HL-60 (cell line): ENCODE results near the gene PIMREG.

ENCODE experiments used
- DNase-seq, 2 experiments: peaks; one replicate each; pipeline ENCODE4 v3.0.0-alpha.2; 2010 to 2020; ENCODE audit warnings: low read depth in 1 of 2, low spot score in 1 of 2
- H3K27ac ChIP-seq: fragments of 250-450 bp; sonication (Bioruptor Pico); replicated peaks from 2 replicates; pipeline ENCODE4 v1.5.1; 2020; ENCODE audit warnings: mild to moderate bottlenecking, moderate library complexity
- H3K27me3 ChIP-seq: fragments of 250-450 bp; sonication (Bioruptor Pico); 2 replicates; pipeline ENCODE4 v1.5.1; 2021; ENCODE audit warnings: mild to moderate bottlenecking, moderate library complexity; ENCODE audit not compliant: insufficient read depth, poor library complexity, severe bottlenecking
- H3K4me3 ChIP-seq: replicated peaks from 2 replicates; pipeline ENCODE4 v1.5.1; 2011; ENCODE audit warnings: mild to moderate bottlenecking, control low read depth, low read length; ENCODE audit not compliant: insufficient read depth
- GABPA ChIP-seq: IDR thresholded peaks from 2 replicates; pipeline ENCODE4 v1.6.1; 2012; ENCODE audit warnings: low read depth
- POLR2AphosphoS5 ChIP-seq: IDR thresholded peaks from 2 replicates; pipeline ENCODE4 v1.6.1; 2012; ENCODE audit warnings: low read depth
- SPI1 ChIP-seq: IDR thresholded peaks from 2 replicates; pipeline ENCODE4 v1.6.1; 2012; ENCODE audit warnings: low read depth, mild to moderate bottlenecking, borderline replicate concordance
- TF ChIP-seq, protein P1 (sequence below): IDR thresholded peaks from one replicate; pipeline ENCODE4 v1.5.1; 2011; ENCODE audit warnings: low read length, control low read depth, inconsistent platforms; ENCODE audit not compliant: insufficient read depth
- TF ChIP-seq, protein P2 (sequence below): IDR thresholded peaks from 2 replicates; pipeline ENCODE4 v1.6.1; 2012; ENCODE audit warnings: low read depth; ENCODE audit not compliant: insufficient replicate concordance

The PIMREG gene

DNA sequence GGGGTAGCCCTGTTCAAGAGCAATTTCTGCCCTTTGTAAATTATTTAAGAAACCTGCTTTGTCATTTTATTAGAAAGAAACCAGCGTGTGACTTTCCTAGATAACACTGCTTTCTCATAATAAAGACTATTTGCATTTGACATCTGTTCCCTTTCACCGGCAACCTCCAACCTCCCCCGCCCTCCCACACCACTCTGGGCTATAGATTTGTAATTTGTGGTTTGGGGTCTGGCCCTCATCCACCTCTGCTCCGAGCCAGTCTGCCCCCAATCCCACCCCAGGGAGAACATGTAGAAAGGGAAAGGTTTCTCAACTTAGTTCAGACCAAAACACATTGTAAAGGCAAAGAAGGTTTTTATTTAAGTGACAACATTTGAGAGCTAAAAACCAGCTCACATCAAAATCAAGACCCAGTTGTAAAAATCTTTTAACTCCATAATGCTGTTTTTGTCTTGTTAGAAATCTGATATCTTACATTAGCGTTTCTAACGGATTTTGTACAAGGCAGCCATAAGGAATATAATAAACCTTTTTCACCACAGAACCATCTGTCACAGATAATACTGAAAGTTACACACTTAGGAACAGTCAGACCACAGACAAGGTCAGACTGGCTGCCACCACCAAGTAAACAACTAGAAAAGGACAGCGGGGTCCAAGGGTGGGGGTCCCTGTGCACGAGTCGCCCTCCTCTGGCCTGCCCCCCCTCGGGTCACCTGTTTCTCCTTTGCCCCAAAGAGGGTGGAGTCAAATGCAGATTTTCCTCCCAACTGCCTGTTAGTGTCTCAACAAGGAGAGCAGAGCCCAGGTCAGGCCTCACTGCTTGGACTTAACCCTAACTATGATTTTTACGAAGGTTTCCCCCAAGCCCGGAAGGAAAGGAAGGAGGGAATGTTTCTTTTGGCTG is 6.9 kb downstream of the PIMREG start:
- no peak for DNase-seq
- Histone ChIP-seq H3K4me3 (no peak overlapping the region), H3K27ac (no peak overlapping the region), H3K27me3 (no peaks in the 10 kb centered on the region)
- TF ChIP-seq, protein P1, sequence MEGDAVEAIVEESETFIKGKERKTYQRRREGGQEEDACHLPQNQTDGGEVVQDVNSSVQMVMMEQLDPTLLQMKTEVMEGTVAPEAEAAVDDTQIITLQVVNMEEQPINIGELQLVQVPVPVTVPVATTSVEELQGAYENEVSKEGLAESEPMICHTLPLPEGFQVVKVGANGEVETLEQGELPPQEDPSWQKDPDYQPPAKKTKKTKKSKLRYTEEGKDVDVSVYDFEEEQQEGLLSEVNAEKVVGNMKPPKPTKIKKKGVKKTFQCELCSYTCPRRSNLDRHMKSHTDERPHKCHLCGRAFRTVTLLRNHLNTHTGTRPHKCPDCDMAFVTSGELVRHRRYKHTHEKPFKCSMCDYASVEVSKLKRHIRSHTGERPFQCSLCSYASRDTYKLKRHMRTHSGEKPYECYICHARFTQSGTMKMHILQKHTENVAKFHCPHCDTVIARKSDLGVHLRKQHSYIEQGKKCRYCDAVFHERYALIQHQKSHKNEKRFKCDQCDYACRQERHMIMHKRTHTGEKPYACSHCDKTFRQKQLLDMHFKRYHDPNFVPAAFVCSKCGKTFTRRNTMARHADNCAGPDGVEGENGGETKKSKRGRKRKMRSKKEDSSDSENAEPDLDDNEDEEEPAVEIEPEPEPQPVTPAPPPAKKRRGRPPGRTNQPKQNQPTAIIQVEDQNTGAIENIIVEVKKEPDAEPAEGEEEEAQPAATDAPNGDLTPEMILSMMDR, result no peak
- TF ChIP-seq GABPA, result no peak
- no peak for TF ChIP-seq SPI1
- TF ChIP-seq, protein P2, sequence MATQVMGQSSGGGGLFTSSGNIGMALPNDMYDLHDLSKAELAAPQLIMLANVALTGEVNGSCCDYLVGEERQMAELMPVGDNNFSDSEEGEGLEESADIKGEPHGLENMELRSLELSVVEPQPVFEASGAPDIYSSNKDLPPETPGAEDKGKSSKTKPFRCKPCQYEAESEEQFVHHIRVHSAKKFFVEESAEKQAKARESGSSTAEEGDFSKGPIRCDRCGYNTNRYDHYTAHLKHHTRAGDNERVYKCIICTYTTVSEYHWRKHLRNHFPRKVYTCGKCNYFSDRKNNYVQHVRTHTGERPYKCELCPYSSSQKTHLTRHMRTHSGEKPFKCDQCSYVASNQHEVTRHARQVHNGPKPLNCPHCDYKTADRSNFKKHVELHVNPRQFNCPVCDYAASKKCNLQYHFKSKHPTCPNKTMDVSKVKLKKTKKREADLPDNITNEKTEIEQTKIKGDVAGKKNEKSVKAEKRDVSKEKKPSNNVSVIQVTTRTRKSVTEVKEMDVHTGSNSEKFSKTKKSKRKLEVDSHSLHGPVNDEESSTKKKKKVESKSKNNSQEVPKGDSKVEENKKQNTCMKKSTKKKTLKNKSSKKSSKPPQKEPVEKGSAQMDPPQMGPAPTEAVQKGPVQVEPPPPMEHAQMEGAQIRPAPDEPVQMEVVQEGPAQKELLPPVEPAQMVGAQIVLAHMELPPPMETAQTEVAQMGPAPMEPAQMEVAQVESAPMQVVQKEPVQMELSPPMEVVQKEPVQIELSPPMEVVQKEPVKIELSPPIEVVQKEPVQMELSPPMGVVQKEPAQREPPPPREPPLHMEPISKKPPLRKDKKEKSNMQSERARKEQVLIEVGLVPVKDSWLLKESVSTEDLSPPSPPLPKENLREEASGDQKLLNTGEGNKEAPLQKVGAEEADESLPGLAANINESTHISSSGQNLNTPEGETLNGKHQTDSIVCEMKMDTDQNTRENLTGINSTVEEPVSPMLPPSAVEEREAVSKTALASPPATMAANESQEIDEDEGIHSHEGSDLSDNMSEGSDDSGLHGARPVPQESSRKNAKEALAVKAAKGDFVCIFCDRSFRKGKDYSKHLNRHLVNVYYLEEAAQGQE, result no peak
- no peak for TF ChIP-seq POLR2AphosphoS5

DNA sequence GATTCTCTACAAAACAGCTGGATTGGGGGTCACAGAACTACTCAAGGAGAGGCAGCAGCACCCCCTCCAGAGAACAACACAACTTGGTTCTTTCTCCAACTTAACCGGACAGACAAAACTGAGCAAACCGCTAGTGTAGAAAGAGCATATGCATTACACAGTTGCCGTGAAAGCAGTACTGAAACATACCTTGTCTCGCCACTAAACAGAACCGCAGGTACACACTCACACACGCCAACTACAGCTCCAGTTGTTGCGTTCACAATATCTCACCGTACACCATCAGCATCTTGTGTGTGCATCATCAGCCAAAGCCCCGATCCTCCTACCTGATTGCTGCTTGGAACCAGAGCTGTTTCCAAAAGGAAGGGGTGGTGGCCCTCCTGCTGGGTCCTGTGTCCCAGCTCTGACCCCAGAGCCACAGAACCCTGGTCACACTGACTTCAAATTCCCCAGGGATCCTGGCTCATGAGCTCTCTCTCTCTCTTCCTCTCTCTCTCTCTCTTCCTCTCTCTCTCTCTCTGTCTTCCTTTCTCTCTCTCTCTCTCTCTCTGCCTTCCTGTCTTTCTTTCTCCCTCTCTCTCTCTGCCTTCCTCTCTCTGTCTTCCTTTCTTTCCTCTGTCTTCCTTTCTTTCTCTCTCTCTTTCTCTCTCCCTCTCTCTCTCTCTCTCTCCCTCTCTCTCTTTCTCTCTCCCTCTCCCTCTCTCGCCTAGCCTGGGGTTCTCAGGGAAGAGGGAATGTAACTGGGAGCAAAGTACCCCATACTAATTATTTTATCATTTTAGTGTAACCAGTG is 8.4 kb downstream of the PIMREG start:
- TF ChIP-seq GABPA, result no peak
- TF ChIP-seq, protein P1, result no peak
- Histone ChIP-seq H3K4me3 (no peak overlapping the region), H3K27ac (no peak overlapping the region), H3K27me3 (no peaks in the 10 kb centered on the region)
- no peak for DNase-seq

DNA sequence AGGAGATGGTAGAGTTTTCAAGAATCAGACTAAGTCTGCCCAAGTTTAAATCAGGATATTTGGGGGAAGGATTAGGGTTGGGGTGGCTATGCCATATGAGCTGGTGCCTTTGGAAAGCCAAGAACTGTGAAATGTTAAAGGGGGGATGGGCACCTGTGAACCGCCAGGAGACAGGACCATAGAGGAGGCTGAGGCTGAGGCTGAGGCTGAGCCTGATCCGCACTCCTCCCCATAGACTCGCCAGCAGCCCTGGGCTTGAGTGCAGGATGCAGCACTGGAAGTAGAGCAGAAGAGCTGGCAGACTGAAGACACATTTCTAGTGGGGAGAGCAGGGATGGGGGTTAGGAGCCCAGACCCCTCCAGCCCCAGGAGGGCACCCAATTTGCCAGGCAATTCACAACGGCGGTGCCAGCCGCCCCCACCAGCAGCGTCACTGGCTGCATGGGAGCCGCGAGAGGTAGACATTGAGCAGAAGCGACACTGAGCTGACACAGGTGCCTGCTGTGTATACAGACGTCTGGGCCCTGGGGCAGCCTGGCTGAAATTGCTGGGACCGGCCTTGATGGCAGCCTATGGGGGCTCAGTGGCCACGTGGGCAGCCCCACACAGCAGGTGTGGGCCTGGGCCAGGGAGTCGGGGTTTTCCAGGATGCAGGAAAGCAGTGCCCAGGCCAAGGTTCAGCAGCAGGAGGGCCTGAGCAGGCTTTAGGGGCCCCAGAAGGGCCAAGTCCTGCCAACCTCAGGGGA is 9.2 kb downstream of the PIMREG start:
- H3K27me3 ChIP-seq, result no peaks in the 10 kb centered on the region
- no peak for DNase-seq
- TF ChIP-seq, protein P2, result no peak
- TF ChIP-seq POLR2AphosphoS5 (no peak), SPI1 (no peak)
- no peak overlapping the region for H3K4me3 ChIP-seq
- H3K27ac ChIP-seq, result no peak overlapping the region
